GM23248 (cell line): Measurements from ENCODE around the gene PTPRN2. TPM values are rescaled to one million over a fixed set of nuclear protein-coding genes. Genes with fewer than 3 reads are reported as not detected.
"Not testable (repeated sequence)": the region's sequence is repeated elsewhere in the genome, so short reads cannot be mapped to it uniquely, and the experiment has no call there.

Experiments
- DNase-seq: peaks from one replicate; pipeline ENCODE4 v3.0.0-alpha.2; 2015
- H2AFZ ChIP-seq: fragments of 200-600 bp; sonication (generic); 2 replicates; pipeline ENCODE4 v1.6.1; 2016; ENCODE audit warnings: antibody characterized with exemption
- H3F3A ChIP-seq: fragments of 200-600 bp; sonication (generic); 2 replicates; pipeline ENCODE4 v1.6.1; 2016; ENCODE audit warnings: mild to moderate bottlenecking, antibody characterized with exemption, mixed run types; ENCODE audit not compliant: insufficient read depth
- H3K27ac ChIP-seq: fragments of 200-600 bp; sonication (generic); 2 replicates; pipeline ENCODE4 v1.5.1; 2016; ENCODE audit warnings: mild to moderate bottlenecking
- H3K27me3 ChIP-seq: fragments of 200-600 bp; sonication (generic); replicated peaks from 2 replicates; pipeline ENCODE4 v1.6.1; 2016; ENCODE audit warnings: mild to moderate bottlenecking; ENCODE audit not compliant: insufficient read depth
- H3K36me3 ChIP-seq: fragments of 200-600 bp; sonication (generic); 2 replicates; pipeline ENCODE4 v1.6.1; 2016; ENCODE audit warnings: low read depth, mild to moderate bottlenecking
- H3K4me1 ChIP-seq: fragments of 200-600 bp; sonication (generic); 2 replicates; pipeline ENCODE4 v1.6.1; 2016; ENCODE audit warnings: mild to moderate bottlenecking; ENCODE audit not compliant: insufficient read depth
- H3K4me2 ChIP-seq: fragments of 200-600 bp; sonication (generic); one replicate; pipeline ENCODE4 v1.6.1; 2016; ENCODE audit warnings: mild to moderate bottlenecking; ENCODE audit not compliant: unreplicated experiment
- H3K4me3 ChIP-seq: fragments of 200-600 bp; sonication (generic); 2 replicates; pipeline ENCODE4 v1.5.1; 2016; ENCODE audit warnings: mild to moderate bottlenecking
- H3K79me2 ChIP-seq: fragments of 200-600 bp; sonication (generic); 2 replicates; pipeline ENCODE4 v1.6.1; 2016; ENCODE audit warnings: mild to moderate bottlenecking; ENCODE audit not compliant: insufficient read depth
- H3K9ac ChIP-seq: fragments of 200-600 bp; sonication (generic); 2 replicates; pipeline ENCODE4 v1.6.1; 2016; ENCODE audit warnings: mild to moderate bottlenecking
- H3K9me2 ChIP-seq: fragments of 200-600 bp; sonication (generic); 2 replicates; pipeline ENCODE4 v1.6.1; 2016; ENCODE audit warnings: mixed run types, mild to moderate bottlenecking, moderate library complexity; ENCODE audit not compliant: insufficient read depth
- H3K9me3 ChIP-seq: fragments of 200-600 bp; sonication (generic); one replicate; pipeline ENCODE4 v1.6.1; 2017; ENCODE audit warnings: low read depth
- H4K20me1 ChIP-seq: fragments of 200-600 bp; sonication (generic); 2 replicates; pipeline ENCODE4 v1.6.0; 2016; ENCODE audit not compliant: insufficient read depth
- EZH2 ChIP-seq: fragments of 200-600 bp; sonication (generic); IDR thresholded peaks from 2 replicates; pipeline ENCODE4 v1.6.1; 2018; ENCODE audit warnings: antibody characterized with exemption, mild to moderate bottlenecking; ENCODE audit not compliant: insufficient read depth, poor library complexity, severe bottlenecking
- EZH2phosphoT487 ChIP-seq: fragments of 200-600 bp; sonication (generic); IDR thresholded peaks from 2 replicates; pipeline ENCODE4 v1.6.1; 2018; ENCODE audit warnings: antibody characterized with exemption, moderate library complexity, mild to moderate bottlenecking, low read depth; ENCODE audit not compliant: insufficient read depth
- WGBS, 2 experiments: methylation state at CpG; one replicate each; pipeline ENCODE4 v1.1.6; 2015 to 2017; ENCODE audit warnings: low lambda C conversion rate in 2 of 2, low coverage in 1 of 2; ENCODE audit errors: missing lambda C conversion rate in 2 of 2; 5-methylcytosine and 5-hydroxymethylcytosine counted together
- in situ Hi-C: fragments of 300-500 bp; cut with MboI; formaldehyde crosslinking; loops from 2 replicates; pipeline ENCODE4 v1.15.0; 2020
- polyA plus RNA-seq: library from polyadenylated mRNA; unstranded; fragments of >200 nt; fragmentation: Nextera tagmentation; extraction: Ambion mirVana; gene quantifications from 2 replicates; pipeline ENCODE4 v1.2.1, GENCODE V29; 2016
- total RNA-seq: library from RNA; depleted of rRNA; stranded (reverse); fragments of >200 nt; shearing (Covaris generic); gene quantifications from 2 replicates; pipeline ENCODE4 v1.2.3, GENCODE V29; 2014

The PTPRN2 gene
- total and polyA plus RNA-seq, 2 experiments from 2014 or later: 0.13 TPM; not detected in 1

DNA sequence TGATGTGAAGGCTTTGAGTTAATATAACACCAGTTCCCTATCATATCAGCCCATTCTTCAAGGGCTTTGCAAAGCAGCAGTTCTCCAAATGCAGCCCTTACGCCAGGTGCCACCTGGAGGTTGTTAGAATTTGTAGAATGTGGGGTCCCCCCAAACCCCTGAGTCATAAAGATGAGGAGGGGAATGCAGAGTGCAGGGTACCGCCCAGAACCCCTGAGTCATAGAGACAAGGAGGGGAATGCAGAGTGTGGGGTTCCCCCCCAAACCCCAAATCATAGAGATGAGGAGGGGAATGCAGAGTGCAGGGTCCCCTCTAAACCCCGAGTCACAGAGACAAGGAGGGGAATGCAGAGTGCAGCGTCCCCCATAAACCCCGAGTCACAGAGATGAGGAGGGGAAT is 605.8 kb downstream of the PTPRN2 start:
- Histone ChIP-seq H3K4me2 (no peak overlapping the region), H3K79me2 (no peaks in the 10 kb centered on the region), H3K9me2 (no peaks in the 10 kb centered on the region), H3K4me3 (no peak overlapping the region), H3K4me1 (no peaks in the 10 kb centered on the region), H4K20me1 (no peaks in the 10 kb centered on the region), H3K9ac (no peak overlapping the region), H2AFZ (no peak overlapping the region), H3K27ac (no peak overlapping the region), H3K36me3 (no peaks in the 10 kb centered on the region), H3K27me3 (no peaks in the 10 kb centered on the region), H3F3A (no peaks in the 10 kb centered on the region), H3K9me3 (no peaks in the 10 kb centered on the region)
- no peak for DNase-seq
- WGBS, 2 experiments: 39 to 48% methylated on average over 3 to 5 of the region's 5 CpGs
- TF ChIP-seq EZH2: no peak
- no peak for TF ChIP-seq EZH2phosphoT487
- in situ Hi-C loops: no loop called here

DNA sequence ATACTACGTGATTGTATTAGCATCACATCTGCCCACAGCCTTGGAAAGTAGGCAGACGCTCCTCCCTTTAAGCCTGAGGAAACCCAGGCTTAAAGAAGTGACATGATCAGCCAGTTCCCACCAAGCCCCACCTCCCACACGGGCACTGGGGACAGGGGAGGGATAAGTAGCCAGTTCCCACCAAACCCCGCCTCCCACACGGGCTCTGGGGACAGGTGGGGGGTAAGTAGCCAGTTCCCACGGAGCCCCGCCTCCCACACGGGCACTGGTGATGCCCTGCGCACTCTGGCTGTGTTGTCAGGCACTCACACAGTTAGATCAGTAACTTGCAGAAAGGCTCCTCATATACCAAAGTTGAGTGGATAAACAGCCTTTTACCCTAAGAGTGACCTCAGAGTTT is 606.8 kb downstream of the PTPRN2 start:
- in situ Hi-C loops: no loop called here
- Histone ChIP-seq H3K79me2 (no peaks in the 10 kb centered on the region), H3K9me2 (no peaks in the 10 kb centered on the region), H3K27me3 (no peaks in the 10 kb centered on the region), H3K9ac (no peak overlapping the region), H3K27ac (no peak overlapping the region), H3K36me3 (no peaks in the 10 kb centered on the region), H3K9me3 (no peaks in the 10 kb centered on the region), H3K4me3 (no peak overlapping the region), H3F3A (no peaks in the 10 kb centered on the region), H2AFZ (no peak overlapping the region), H3K4me2 (no peak overlapping the region), H3K4me1 (no peaks in the 10 kb centered on the region), H4K20me1 (no peaks in the 10 kb centered on the region)
- no peak for DNase-seq
- TF ChIP-seq EZH2phosphoT487: no peak
- no peak for TF ChIP-seq EZH2
- 26 to 27% methylated on average over 9 of the region's 9 CpGs for WGBS, 2 experiments

DNA sequence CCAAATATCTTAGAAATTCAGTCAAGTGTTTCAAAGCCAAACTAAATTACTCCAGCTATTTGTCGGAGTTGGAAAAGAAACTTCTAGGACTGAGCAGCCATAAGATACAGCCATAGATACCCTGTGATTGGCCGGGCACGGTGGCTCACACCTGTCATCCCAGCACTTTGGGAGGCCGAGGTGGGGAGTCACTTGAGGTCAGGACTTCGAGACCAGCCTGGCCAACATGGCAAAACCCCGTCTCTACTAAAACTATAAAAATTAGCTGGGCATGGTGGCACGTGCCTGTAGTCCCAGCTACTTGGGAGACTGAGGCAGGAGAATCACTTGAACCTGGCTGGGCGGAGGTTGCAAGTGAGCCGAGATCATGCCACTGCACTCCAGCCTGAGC is 607.3 kb downstream of the PTPRN2 start:
- H3K79me2 ChIP-seq, H3K9me3 ChIP-seq, H3K36me3 ChIP-seq, H3K27ac ChIP-seq, H3K9ac ChIP-seq, H3F3A ChIP-seq, in situ Hi-C loops, H3K4me1 ChIP-seq, H3K4me2 ChIP-seq, H3K4me3 ChIP-seq, H3K9me2 ChIP-seq, H4K20me1 ChIP-seq, H2AFZ ChIP-seq, DNase-seq, H3K27me3 ChIP-seq: not testable (repeated sequence)
- 39 to 41% methylated on average over 9 of the region's 9 CpGs for WGBS, 2 experiments

DNA sequence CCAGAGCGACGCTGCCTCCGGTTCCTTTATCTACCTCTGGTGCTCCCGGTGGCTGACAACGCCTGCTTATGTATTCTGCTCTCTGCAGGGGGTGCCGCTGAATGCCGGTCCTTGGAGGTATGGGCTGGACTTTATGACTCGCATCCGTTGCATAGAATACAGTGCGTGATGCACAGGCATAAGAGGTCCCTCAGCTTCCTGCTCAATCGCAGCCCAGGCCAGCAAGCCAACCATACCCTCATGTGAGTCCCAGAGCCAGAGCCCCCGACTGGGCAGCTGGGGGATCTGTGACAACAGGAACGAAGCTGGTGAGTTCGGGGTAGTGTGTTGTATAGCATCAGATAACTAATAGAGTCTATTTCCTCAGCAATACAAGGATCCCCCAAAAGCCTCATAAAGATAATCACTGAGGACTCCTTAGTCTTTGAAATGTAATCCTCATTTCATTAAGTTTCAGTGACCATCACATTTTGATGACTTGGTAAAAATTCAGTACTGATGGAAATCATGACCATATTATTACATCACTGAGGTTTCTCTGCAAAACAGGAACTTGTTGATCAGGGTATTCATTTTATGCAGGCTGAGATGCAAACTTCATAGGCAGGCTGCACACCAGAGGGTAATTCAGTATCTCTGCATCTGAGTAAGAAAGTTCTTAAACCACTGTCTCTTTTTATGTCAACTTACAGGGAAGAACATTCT is 607.8 kb downstream of the PTPRN2 start:
- no peak overlapping the region for H3K9ac ChIP-seq
- no peaks in the 10 kb centered on the region for H3K79me2 ChIP-seq
- TF ChIP-seq EZH2: no peak
- no peak for TF ChIP-seq EZH2phosphoT487
- no peak overlapping the region for H3K4me3 ChIP-seq
- WGBS, 2 experiments: 34 to 35% methylated on average over 14 of the region's 14 CpGs
- no peaks in the 10 kb centered on the region for H3K36me3 ChIP-seq
- no peaks in the 10 kb centered on the region for H3K27me3 ChIP-seq
- in situ Hi-C loops: no loop called here
- H3K27ac ChIP-seq: no peak overlapping the region
- no peaks in the 10 kb centered on the region for H4K20me1 ChIP-seq
- H3F3A ChIP-seq: no peaks in the 10 kb centered on the region
- H3K9me3 ChIP-seq: no peaks in the 10 kb centered on the region
- no peaks in the 10 kb centered on the region for H3K4me1 ChIP-seq
- H3K4me2 ChIP-seq: no peak overlapping the region
- H2AFZ ChIP-seq: no peak overlapping the region
- no peak for DNase-seq
- H3K9me2 ChIP-seq: no peaks in the 10 kb centered on the region

DNA sequence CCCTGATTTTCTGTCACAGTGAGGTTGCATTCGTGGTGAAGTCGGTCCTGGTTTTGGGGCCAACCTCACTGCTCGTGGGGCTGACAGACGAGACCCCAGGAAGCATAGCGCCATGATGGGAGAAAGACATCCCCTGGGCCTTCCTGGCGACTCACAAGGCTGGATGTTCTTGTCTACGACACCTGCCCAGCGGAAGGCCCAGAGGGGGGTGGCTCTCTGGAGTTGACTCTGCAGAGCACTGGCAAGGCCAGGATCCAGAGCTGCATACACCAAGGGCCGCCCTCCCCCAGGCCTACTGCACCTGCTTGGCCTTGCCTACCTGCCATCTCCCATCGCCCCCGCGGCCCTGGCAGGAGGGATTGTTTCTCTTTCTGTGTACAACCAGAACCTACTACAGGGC is 608.9 kb downstream of the PTPRN2 start:
- Histone ChIP-seq H3K4me3 (no peak overlapping the region), H4K20me1 (no peaks in the 10 kb centered on the region), H3K79me2 (no peaks in the 10 kb centered on the region), H3K4me1 (no peaks in the 10 kb centered on the region), H3K27me3 (no peaks in the 10 kb centered on the region), H3F3A (no peaks in the 10 kb centered on the region), H3K36me3 (no peaks in the 10 kb centered on the region), H3K27ac (no peak overlapping the region), H2AFZ (no peak overlapping the region), H3K9ac (no peak overlapping the region), H3K9me3 (no peaks in the 10 kb centered on the region), H3K4me2 (no peak overlapping the region), H3K9me2 (no peaks in the 10 kb centered on the region)
- in situ Hi-C loops: no loop called here
- TF ChIP-seq EZH2phosphoT487: no peak
- no peak for TF ChIP-seq EZH2
- WGBS, 2 experiments: 20 to 21% methylated on average over 12 of the region's 12 CpGs
- no peak for DNase-seq
